Vagina (tissue), 2 donors: ENCODE results near the gene DDA1.

Experiments
- POLR2A ChIP-seq, 2 donors: fragments of 450-650 bp; IDR thresholded peaks; one replicate each; pipeline ENCODE4 v1.6.1; 2017; ENCODE audit warnings: antibody characterized with exemption in 2 of 2, mild to moderate bottlenecking in 2 of 2, moderate library complexity in 2 of 2
- TF ChIP-seq, protein P1 (sequence below), 3 experiments: fragments of 450-650 bp in 2 of 3; fragments of 200-600 bp in 1 of 3; sonication (generic) in 1 of 3; IDR thresholded peaks; one replicate each; pipeline ENCODE4 v1.5.1; 2017 to 2019; ENCODE audit warnings: antibody characterized with exemption in 3 of 3, mild to moderate bottlenecking in 2 of 3, moderate library complexity in 2 of 3

DNA sequence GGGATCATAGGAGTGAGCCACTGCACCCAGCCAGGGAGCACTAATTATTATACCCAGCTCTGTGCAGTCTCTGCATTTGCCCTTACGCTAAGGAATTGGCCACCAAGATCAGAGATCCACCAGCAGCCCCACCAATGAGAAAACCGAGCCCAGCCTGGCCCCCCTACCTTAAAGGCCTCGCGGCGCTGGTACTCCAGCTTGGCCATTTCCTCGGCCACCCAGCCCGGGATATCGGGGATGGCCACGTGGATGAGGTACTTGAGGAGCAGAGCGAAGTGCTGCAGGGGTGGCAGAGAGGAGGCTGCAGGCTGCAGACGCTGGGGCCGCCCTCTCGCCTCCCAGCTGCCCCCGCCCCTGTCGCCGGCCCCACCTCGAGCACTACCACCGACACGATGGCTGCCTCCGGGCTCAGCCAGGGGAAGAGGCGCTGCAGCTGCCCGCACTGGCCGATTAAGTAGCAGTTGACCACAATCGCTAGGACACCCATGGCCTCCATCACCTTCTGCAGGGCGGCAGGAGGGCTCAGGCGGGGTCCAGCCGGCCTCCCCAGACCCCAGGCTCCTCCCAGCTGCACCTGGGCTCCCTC, 17.8 kb downstream of the DDA1 start:
- TF ChIP-seq, protein P1, sequence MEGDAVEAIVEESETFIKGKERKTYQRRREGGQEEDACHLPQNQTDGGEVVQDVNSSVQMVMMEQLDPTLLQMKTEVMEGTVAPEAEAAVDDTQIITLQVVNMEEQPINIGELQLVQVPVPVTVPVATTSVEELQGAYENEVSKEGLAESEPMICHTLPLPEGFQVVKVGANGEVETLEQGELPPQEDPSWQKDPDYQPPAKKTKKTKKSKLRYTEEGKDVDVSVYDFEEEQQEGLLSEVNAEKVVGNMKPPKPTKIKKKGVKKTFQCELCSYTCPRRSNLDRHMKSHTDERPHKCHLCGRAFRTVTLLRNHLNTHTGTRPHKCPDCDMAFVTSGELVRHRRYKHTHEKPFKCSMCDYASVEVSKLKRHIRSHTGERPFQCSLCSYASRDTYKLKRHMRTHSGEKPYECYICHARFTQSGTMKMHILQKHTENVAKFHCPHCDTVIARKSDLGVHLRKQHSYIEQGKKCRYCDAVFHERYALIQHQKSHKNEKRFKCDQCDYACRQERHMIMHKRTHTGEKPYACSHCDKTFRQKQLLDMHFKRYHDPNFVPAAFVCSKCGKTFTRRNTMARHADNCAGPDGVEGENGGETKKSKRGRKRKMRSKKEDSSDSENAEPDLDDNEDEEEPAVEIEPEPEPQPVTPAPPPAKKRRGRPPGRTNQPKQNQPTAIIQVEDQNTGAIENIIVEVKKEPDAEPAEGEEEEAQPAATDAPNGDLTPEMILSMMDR (IDR thresholded peaks at IDR 0.05) = no peak
- no peak for TF ChIP-seq POLR2A (IDR thresholded peaks at IDR 0.05)
